ENCODE data around the gene C15orf40.

GRCh38 chr15:82999905-83000671, 11.4 kb downstream of the C15orf40 start:
- TF ChIP-seq CTCF (IDR thresholded peaks at IDR 0.05) (peak in 3 of 4 experiments; percentile 15 to 46 (median 35)), POLR2A (IDR thresholded peaks at IDR 0.05) (no peak)

Data from uterus (tissue), 2 donors.